SK-N-SH (cell line): ENCODE data around the gene FYN. TPM values are rescaled to one million over a fixed set of nuclear protein-coding genes. Genes with fewer than 3 reads are reported as not detected.

ENCODE experiments used
- CTCF ChIA-PET: fragments of 300-600, 350-600 bp; formaldehyde crosslinking; extraction: SDS; loops from one replicate; lab custom pipeline; 2021; lab: Yijun Ruan, JAX
- POLR2A ChIA-PET: fragments of 350-600 bp; sonication (Branson Sonifier 250); formaldehyde crosslinking; extraction: SDS; loops from one replicate; lab custom pipeline; 2020; ENCODE audit warnings: antibody characterized with exemption, inconsistent platforms; lab: Yijun Ruan, JAX
- DNase-seq: peaks from one replicate; pipeline ENCODE4 v3.0.0; 2012
- H2AFZ ChIP-seq: fragments of 200-600 bp; sonication (generic); 2 replicates; pipeline ENCODE4 v1.8.1; 2016; ENCODE audit warnings: antibody characterized with exemption, mild to moderate bottlenecking, low read depth
- H3F3A ChIP-seq: fragments of 200-600 bp; sonication (generic); replicated peaks from 2 replicates; pipeline ENCODE3; 2016; ENCODE audit warnings: antibody characterized with exemption, mild to moderate bottlenecking; ENCODE audit not compliant: insufficient read depth
- H3K27ac ChIP-seq, 2 experiments: fragments of 200-500 bp in 1 of 2; fragments of 200-600 bp in 1 of 2; sonication (Bioruptor generic) in 1 of 2; sonication (generic), shearing (Covaris generic) in 1 of 2; 2 replicates each; pipeline versions ENCODE4 v1.5.1 to v1.6.1; 2014 to 2016; ENCODE audit warnings: low read depth in 2 of 2, inconsistent platforms in 1 of 2, low read length in 1 of 2, mild to moderate bottlenecking in 1 of 2, mixed read lengths in 1 of 2
- H3K27me3 ChIP-seq: fragments of 200-600 bp; sonication (generic), shearing (Covaris generic); 2 replicates; pipeline ENCODE4 v1.6.1; 2016; ENCODE audit warnings: mixed run types; ENCODE audit not compliant: insufficient read depth
- H3K36me3 ChIP-seq, 2 experiments: fragments of 200-500 bp in 1 of 2; fragments of 200-600 bp in 1 of 2; sonication (Bioruptor generic) in 1 of 2; sonication (generic) in 1 of 2; replicated peaks in 1 of 2; 2 replicates each; pipeline versions ENCODE3 to v1.5.1; 2014 to 2016; ENCODE audit warnings: low read length in 1 of 2, mild to moderate bottlenecking in 1 of 2; ENCODE audit not compliant: insufficient read depth in 2 of 2, control insufficient read depth in 1 of 2
- H3K4me1 ChIP-seq, 2 experiments: fragments of 200-500 bp in 1 of 2; fragments of 200-600 bp in 1 of 2; sonication (Bioruptor generic) in 1 of 2; sonication (generic), shearing (Covaris generic) in 1 of 2; 2 replicates each; pipeline versions ENCODE4 v1.5.1 to v1.6.1; 2014 to 2016; ENCODE audit warnings: low read depth in 1 of 2, low read length in 1 of 2, mixed run types in 1 of 2; ENCODE audit not compliant: insufficient read depth in 2 of 2, control insufficient read depth in 1 of 2
- H3K4me2 ChIP-seq: fragments of 200-600 bp; sonication (generic), shearing (Covaris generic); 2 replicates; pipeline ENCODE4 v1.6.1; 2017; ENCODE audit warnings: mixed run types
- H3K4me3 ChIP-seq, 2 experiments: fragments of 200-500 bp in 1 of 2; fragments of 200-600 bp in 1 of 2; sonication (Bioruptor generic) in 1 of 2; sonication (generic), shearing (Covaris generic) in 1 of 2; 2 replicates each; pipeline versions ENCODE4 v1.5.1 to v1.8.1; 2014 to 2016; ENCODE audit warnings: low read depth in 2 of 2, inconsistent platforms in 1 of 2, low read length in 1 of 2, mild to moderate bottlenecking in 1 of 2, mixed read lengths in 1 of 2, moderate library complexity in 1 of 2
- H3K79me2 ChIP-seq: fragments of 200-600 bp; sonication (generic); 2 replicates; pipeline ENCODE4 v1.8.1; 2017; ENCODE audit warnings: mild to moderate bottlenecking; ENCODE audit not compliant: insufficient read depth
- H3K9ac ChIP-seq: fragments of 200-600 bp; sonication (generic); 2 replicates; pipeline ENCODE4 v1.6.1; 2017; ENCODE audit warnings: mixed run types
- H3K9me2 ChIP-seq: fragments of 200-600 bp; sonication (generic); 2 replicates; pipeline ENCODE4 v1.6.1; 2017; ENCODE audit warnings: mixed run types
- H3K9me3 ChIP-seq: fragments of 200-600 bp; sonication (generic); 2 replicates; pipeline ENCODE4 v1.6.1; 2017; ENCODE audit warnings: mixed run types, mild to moderate bottlenecking, moderate library complexity
- H4K20me1 ChIP-seq: fragments of 200-600 bp; sonication (generic); 2 replicates; pipeline ENCODE4 v1.6.1; 2017; ENCODE audit warnings: mild to moderate bottlenecking, mixed run types; ENCODE audit not compliant: insufficient read depth
- ELF1 ChIP-seq: IDR thresholded peaks from 2 replicates; pipeline ENCODE4 v1.4.0; 2012
- EP300 ChIP-seq, 2 experiments: IDR thresholded peaks; 2 replicates each; pipeline versions ENCODE4 v1.4.0 to v1.6.1; 2012; ENCODE audit warnings: borderline replicate concordance in 1 of 2, low read depth in 1 of 2, low read length in 1 of 2
- EZH2phosphoT487 ChIP-seq: fragments of 200-600 bp; sonication (generic); IDR thresholded peaks from 2 replicates; pipeline ENCODE4 v1.6.1; 2017; ENCODE audit warnings: low read depth, mixed run types, mild to moderate bottlenecking, antibody characterized with exemption, moderate library complexity, borderline replicate concordance
- FOSL2 ChIP-seq: IDR thresholded peaks from 2 replicates; pipeline ENCODE4 v1.4.0; 2012; ENCODE audit warnings: low read depth, mild to moderate bottlenecking, moderate library complexity, borderline replicate concordance
- GATA2 ChIP-seq: sonication (generic); formaldehyde crosslinking; IDR thresholded peaks from 2 replicates; pipeline ENCODE4 v1.5.0; 2020; ENCODE audit warnings: mild to moderate bottlenecking, missing genetic modification reagents
- MEF2A ChIP-seq: IDR thresholded peaks from 2 replicates; pipeline ENCODE4 v1.4.0; 2012; ENCODE audit warnings: low read depth, borderline replicate concordance
- NRF1 ChIP-seq: IDR thresholded peaks from 2 replicates; pipeline ENCODE4 v1.6.1; 2012; ENCODE audit warnings: low read depth, mild to moderate bottlenecking, low read length
- POLR2AphosphoS5 ChIP-seq: IDR thresholded peaks from 2 replicates; pipeline ENCODE4 v1.6.1; 2012; ENCODE audit warnings: low read depth, low read length
- RAD21 ChIP-seq: IDR thresholded peaks from 2 replicates; pipeline ENCODE4 v1.6.1; 2012; ENCODE audit warnings: mild to moderate bottlenecking, low read length
- SIN3A ChIP-seq: IDR thresholded peaks from 2 replicates; pipeline ENCODE4 v1.6.1; 2012; ENCODE audit warnings: low read depth, mild to moderate bottlenecking, low read length, moderate library complexity, borderline replicate concordance
- YY1 ChIP-seq: IDR thresholded peaks from 2 replicates; pipeline ENCODE4 v1.4.0; 2012; ENCODE audit warnings: low read depth, mild to moderate bottlenecking
- WGBS: methylation state at CpG from one replicate; pipeline ENCODE4 v1.1.6; 2017; ENCODE audit warnings: low lambda C conversion rate; 5-methylcytosine and 5-hydroxymethylcytosine counted together
- polyA plus RNA-seq, 3 experiments: library from polyadenylated mRNA; depleted of rRNA; stranded (reverse); fragments of >200 nt; gene quantifications; 2 replicates each; pipeline ENCODE4 v1.2.3, GENCODE V29; 2012
- TF ChIP-seq, protein P1 (sequence below): IDR thresholded peaks from 2 replicates; pipeline ENCODE4 v1.4.0; 2012; ENCODE audit warnings: low read depth, borderline replicate concordance
- TF ChIP-seq, protein P2 (sequence below): IDR thresholded peaks from 2 replicates; pipeline ENCODE4 v1.4.0; 2012; ENCODE audit warnings: low read depth

FYN gene
- polyA plus RNA-seq, 1 of the 3 experiments (the other 2 are of a cell fraction) = 31.0 TPM

DNA sequence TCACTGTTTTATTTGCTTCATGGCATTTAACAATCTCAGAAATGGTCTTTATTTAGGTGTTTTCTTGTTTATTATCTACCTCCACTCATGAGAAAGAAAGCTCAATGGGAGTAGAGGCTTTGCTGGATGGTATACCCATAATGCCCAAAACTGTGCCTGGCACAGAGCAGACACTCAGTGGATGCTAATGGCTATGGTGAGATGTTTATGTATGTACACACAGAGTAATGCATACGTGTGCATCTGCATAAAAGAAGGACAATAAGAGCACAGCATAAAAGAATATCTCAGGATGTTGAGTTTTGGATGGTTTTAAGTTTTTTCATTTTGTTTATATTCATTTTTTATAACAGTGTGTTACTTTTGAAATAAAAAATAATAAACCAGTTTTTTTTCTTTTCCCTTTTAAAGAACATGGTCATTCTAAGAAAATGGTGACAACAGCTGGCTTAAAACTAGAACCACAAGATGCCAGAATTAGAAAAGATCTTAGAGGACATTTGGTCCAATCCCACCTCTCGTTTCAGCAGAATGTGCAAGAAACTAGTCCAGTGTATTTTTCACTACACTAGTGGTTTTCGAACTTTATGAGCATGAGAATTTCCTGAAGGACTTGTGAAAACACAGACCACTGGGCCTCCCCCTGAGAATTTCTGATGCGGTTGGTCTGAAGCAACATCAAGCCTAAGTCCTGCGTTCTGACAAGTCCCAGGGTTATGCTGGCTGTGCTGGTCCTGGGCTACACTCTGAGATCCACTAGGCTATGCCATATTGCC, 131.9 kb downstream of the FYN start:
- Histone ChIP-seq H4K20me1 (no peaks in the 10 kb centered on the region), H3K27ac (no peak overlapping the region), H3K79me2 (no peaks in the 10 kb centered on the region), H3K9me2 (no peaks in the 10 kb centered on the region), H2AFZ (no peak overlapping the region), H3F3A (no peaks in the 10 kb centered on the region), H3K9ac (no peak overlapping the region), H3K4me1 (peaks cover 5 to 49% of the 10 kb centered on the region in 2 experiments; a peak in 3 of 4 replicates), H3K4me3 (no peak overlapping the region), H3K27me3 (no peaks in the 10 kb centered on the region), H3K36me3 (no peaks in the 10 kb centered on the region), H3K9me3 (no peaks in the 10 kb centered on the region), H3K4me2 (no peak overlapping the region)
- WGBS = 94% methylated on average over 5 of the region's 5 CpGs
- CTCF ChIA-PET = no interaction called here
- DNase-seq = no peak
- POLR2A ChIA-PET = no interaction called here
- no peak for TF ChIP-seq NRF1
- no peak for TF ChIP-seq EZH2phosphoT487
- TF ChIP-seq SIN3A = no peak
- TF ChIP-seq FOSL2 = no peak
- TF ChIP-seq POLR2AphosphoS5 = no peak
- no peak for TF ChIP-seq MEF2A

DNA sequence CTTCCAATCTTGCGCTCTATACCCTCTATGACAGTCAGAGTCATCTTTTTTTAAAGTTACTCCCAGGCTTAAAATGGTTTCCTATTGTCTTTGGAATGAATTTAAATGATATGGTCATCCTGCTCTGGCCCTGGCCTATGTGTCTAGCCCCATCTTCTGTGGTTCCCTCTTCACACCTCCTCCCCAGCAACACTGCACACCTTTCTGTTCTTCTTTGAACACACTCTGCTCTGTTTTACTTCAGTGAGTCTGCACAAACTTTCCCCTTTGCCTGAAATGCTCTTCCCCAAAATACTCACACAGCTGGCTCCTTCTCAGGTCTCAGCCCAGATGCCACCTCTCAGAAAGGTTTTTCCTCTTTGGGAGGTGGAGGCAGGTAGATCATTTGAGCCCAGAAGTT, 132.7 kb downstream of the FYN start:
- Histone ChIP-seq H3K4me3 (no peak overlapping the region), H3K9me2 (no peaks in the 10 kb centered on the region), H3K27ac (no peak overlapping the region; a peak in 1 of 4 replicates), H3K4me2 (no peak overlapping the region), H2AFZ (no peak overlapping the region), H3K4me1 (peaks cover 5 to 51% of the 10 kb centered on the region in 2 experiments; a peak in 3 of 4 replicates), H3K9me3 (no peaks in the 10 kb centered on the region), H3K36me3 (no peaks in the 10 kb centered on the region), H3K27me3 (no peaks in the 10 kb centered on the region), H3K79me2 (no peaks in the 10 kb centered on the region), H3F3A (no peaks in the 10 kb centered on the region), H3K9ac (no peak overlapping the region), H4K20me1 (no peaks in the 10 kb centered on the region)
- WGBS = 100% methylated on average over 1 of the region's 1 CpG
- TF ChIP-seq, protein P1, sequence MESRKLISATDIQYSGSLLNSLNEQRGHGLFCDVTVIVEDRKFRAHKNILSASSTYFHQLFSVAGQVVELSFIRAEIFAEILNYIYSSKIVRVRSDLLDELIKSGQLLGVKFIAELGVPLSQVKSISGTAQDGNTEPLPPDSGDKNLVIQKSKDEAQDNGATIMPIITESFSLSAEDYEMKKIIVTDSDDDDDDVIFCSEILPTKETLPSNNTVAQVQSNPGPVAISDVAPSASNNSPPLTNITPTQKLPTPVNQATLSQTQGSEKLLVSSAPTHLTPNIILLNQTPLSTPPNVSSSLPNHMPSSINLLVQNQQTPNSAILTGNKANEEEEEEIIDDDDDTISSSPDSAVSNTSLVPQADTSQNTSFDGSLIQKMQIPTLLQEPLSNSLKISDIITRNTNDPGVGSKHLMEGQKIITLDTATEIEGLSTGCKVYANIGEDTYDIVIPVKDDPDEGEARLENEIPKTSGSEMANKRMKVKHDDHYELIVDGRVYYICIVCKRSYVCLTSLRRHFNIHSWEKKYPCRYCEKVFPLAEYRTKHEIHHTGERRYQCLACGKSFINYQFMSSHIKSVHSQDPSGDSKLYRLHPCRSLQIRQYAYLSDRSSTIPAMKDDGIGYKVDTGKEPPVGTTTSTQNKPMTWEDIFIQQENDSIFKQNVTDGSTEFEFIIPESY = no peak
- TF ChIP-seq, protein P2, sequence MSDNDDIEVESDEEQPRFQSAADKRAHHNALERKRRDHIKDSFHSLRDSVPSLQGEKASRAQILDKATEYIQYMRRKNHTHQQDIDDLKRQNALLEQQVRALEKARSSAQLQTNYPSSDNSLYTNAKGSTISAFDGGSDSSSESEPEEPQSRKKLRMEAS = no peak
- TF ChIP-seq POLR2AphosphoS5 (no peak), EP300 (IDR thresholded peaks at IDR 0.05; ENCODE audit: borderline replicate concordance in 1 of 2, low read depth in 1 of 2, low read length in 1 of 2) (no peak), ELF1 (no peak), RAD21 (no peak), MEF2A (no peak), GATA2 (CRISPR knock-in tag) (no peak), YY1 (no peak)
- ChIA-PET POLR2A (no interaction called here), CTCF (interaction anchor here (0.9 kb wide), 2 partner anchors 18 to 223 kb away, joined by 3 to 4 read pairs; no protein-coding TSS in a partner anchor)
- no peak for DNase-seq
